PFSK-1 (cell line): Measurements from ENCODE around the gene IL25.

Source experiments
- FOXP2 ChIP-seq: optimal IDR thresholded peaks from 2 replicates; pipeline ENCODE3; 2011; ENCODE audit warnings: borderline replicate concordance, control low read depth, inconsistent platforms; ENCODE audit not compliant: insufficient read depth; ENCODE audit errors: extremely low read length, extremely low read depth
- POLR2AphosphoS5 ChIP-seq: IDR thresholded peaks from 2 replicates; pipeline ENCODE4 v1.6.1; 2012; ENCODE audit warnings: low read depth, mild to moderate bottlenecking, control low read depth, low read length, moderate library complexity
- SIN3A ChIP-seq: IDR thresholded peaks from 2 replicates; pipeline ENCODE4 v1.6.1; 2012; ENCODE audit warnings: mild to moderate bottlenecking, low read length, moderate library complexity, borderline replicate concordance; ENCODE audit not compliant: insufficient read depth
- TAF1 ChIP-seq: IDR thresholded peaks from 2 replicates; pipeline ENCODE4 v1.6.1; 2012; ENCODE audit warnings: low read length, control low read depth, borderline replicate concordance; ENCODE audit not compliant: insufficient read depth
- TF ChIP-seq, protein P1 (sequence below), 2 experiments: IDR thresholded peaks; 2 replicates each; pipeline versions ENCODE4 v1.6.1 to v1.8.0; 2011 to 2012; ENCODE audit warnings: low read depth in 2 of 2, low read length in 2 of 2, control low read depth in 1 of 2, inconsistent platforms in 1 of 2, mild to moderate bottlenecking in 1 of 2, moderate library complexity in 1 of 2; ENCODE audit not compliant: insufficient read depth in 1 of 2

Gene IL25

DNA sequence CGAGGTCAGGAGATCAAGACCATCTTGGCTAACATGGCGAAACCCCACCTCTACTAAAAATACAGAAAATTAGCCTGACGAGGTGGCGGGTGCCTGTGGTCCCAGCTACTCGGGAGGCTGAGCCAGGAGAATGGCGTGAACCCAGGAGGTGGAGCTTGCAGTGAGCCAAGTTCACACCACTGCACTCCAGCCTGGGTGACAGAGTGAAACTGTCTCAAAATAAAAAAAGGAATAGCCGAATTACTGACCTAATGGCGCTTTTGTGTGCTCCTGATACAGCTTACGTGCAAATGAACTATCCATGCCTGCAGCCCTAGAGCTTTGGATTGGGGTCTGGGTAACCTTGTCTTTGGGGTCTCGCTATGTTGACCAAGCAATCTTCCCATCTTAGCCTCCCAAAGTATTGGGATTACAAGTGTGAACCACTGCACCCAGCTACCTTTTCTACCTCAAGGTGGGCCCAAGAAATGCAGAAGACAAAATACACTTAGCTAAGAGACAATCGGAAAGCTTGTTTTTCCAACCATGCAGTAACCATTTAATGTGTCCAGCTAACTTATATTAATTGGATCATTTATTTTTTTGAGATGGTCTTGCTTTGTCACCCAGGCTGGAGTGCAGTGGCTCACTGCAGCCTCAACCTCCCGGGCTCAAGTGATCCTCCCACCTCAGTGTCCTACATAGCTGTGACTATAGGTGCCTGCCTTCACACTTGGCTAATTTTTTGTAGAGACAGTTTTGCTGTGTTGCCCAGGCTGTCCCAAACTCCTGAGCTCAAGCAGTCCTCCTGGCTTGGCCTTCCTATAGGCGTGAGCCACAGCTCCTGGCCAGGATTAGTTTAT lies 45.9 kb upstream of the IL25 start:
- peak; percentile 52; the same call in 1 of the 2 replicates for TF ChIP-seq POLR2AphosphoS5
- TF ChIP-seq, protein P1, sequence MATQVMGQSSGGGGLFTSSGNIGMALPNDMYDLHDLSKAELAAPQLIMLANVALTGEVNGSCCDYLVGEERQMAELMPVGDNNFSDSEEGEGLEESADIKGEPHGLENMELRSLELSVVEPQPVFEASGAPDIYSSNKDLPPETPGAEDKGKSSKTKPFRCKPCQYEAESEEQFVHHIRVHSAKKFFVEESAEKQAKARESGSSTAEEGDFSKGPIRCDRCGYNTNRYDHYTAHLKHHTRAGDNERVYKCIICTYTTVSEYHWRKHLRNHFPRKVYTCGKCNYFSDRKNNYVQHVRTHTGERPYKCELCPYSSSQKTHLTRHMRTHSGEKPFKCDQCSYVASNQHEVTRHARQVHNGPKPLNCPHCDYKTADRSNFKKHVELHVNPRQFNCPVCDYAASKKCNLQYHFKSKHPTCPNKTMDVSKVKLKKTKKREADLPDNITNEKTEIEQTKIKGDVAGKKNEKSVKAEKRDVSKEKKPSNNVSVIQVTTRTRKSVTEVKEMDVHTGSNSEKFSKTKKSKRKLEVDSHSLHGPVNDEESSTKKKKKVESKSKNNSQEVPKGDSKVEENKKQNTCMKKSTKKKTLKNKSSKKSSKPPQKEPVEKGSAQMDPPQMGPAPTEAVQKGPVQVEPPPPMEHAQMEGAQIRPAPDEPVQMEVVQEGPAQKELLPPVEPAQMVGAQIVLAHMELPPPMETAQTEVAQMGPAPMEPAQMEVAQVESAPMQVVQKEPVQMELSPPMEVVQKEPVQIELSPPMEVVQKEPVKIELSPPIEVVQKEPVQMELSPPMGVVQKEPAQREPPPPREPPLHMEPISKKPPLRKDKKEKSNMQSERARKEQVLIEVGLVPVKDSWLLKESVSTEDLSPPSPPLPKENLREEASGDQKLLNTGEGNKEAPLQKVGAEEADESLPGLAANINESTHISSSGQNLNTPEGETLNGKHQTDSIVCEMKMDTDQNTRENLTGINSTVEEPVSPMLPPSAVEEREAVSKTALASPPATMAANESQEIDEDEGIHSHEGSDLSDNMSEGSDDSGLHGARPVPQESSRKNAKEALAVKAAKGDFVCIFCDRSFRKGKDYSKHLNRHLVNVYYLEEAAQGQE (IDR thresholded peaks at IDR 0.05; ENCODE audit: insufficient read depth in 1 of 2, low read depth in 2 of 2, low read length in 2 of 2), result no peak

DNA sequence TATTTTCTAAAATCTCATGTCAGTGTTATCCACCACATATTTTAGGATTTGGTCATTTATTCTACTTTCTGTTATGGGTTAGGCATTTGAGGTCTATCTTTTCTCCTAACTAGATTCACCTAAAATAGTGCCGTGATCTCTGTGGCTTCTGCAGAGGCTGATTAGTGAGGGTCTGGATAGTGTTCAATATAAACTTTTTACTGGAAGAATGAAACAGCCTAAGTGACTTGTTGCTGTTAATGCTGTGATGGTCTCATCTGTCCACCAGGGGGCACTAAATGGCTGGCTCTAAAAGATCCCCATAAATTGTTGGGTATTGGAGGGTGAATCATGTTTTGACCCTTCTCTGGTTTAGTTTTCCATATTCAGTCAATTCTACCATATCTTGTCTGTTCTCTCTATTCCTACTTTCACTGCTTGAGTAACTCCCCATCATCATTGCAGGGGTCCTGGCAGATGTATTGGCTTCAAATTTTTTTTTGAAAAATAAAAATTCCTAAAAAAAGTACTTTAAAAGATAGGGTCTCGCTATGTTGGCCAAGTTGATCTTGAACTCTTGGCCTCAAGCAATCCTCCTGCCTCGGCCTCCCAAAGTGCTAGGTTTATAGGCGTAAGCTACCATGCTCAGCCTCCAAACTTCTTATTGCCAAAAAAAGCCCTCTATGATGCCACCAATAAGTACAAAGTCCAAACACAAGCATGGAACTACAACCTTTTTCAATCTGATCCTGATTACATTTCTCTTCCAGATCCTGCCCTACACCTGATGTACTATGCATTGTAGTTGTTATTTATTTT lies 44.5 kb upstream of the IL25 start:
- TF ChIP-seq SIN3A (no peak), TAF1 (no peak), FOXP2 (no peak), POLR2AphosphoS5 (no peak)
- TF ChIP-seq, protein P1 (IDR thresholded peaks at IDR 0.05; ENCODE audit: insufficient read depth in 1 of 2, low read depth in 2 of 2, low read length in 2 of 2), result no peak

- TF ChIP-seq POLR2AphosphoS5 (no peak), SIN3A (no peak), FOXP2 (no peak), TAF1 (no peak)
- TF ChIP-seq, protein P1 (IDR thresholded peaks at IDR 0.05; ENCODE audit: insufficient read depth in 1 of 2, low read depth in 2 of 2, low read length in 2 of 2), result no peak
Observed at GRCh38 chr14:23335623-23336022, 37.0 kb upstream of the IL25 start.

DNA sequence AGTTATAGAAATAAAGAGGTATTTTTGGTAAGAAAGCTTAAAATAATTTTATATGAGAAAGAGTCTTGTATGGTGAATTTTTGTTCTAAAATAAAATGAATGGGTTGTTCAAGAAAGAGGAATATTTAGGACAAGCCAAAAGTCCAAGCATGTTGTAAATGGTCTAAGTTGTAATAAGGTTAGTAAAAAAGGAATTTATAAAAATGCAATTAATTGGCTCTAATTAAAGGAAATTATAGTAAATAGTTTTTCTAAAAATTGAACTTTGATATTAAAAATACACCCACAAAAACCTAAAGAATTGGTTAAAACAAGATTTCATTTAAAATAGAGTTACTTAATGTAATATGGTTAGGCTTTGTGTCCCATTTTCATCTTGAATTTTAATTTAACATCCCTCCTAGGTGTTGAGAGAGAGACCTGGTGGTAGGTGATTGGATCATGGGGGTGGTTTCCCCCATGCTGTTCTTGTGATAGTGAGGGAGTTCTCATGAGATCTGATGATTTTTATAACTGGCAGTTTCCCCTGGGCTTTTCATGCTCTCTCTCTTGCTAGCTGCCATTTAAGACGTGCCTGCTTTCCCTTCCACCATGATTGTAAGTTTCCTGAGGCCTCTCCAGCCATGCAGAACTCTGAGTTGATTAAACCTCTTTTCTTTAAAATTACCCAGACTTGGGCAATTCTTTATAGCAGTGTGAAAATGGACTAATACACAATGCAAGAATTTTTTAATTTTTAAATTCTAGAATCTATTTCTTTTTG lies 32.9 kb upstream of the IL25 start:
- TF ChIP-seq FOXP2 (no peak), TAF1 (no peak), POLR2AphosphoS5 (no peak), SIN3A (no peak)
- TF ChIP-seq, protein P1 (IDR thresholded peaks at IDR 0.05; ENCODE audit: insufficient read depth in 1 of 2, low read depth in 2 of 2, low read length in 2 of 2), result no peak
